ENCODE measurements around the gene USP50. TPM values are rescaled to one million over a fixed set of nuclear protein-coding genes. Genes with fewer than 3 reads are reported as not detected.

USP50 gene
- total RNA-seq, 1 donor from 2014 or later = 0.40 TPM

DNA sequence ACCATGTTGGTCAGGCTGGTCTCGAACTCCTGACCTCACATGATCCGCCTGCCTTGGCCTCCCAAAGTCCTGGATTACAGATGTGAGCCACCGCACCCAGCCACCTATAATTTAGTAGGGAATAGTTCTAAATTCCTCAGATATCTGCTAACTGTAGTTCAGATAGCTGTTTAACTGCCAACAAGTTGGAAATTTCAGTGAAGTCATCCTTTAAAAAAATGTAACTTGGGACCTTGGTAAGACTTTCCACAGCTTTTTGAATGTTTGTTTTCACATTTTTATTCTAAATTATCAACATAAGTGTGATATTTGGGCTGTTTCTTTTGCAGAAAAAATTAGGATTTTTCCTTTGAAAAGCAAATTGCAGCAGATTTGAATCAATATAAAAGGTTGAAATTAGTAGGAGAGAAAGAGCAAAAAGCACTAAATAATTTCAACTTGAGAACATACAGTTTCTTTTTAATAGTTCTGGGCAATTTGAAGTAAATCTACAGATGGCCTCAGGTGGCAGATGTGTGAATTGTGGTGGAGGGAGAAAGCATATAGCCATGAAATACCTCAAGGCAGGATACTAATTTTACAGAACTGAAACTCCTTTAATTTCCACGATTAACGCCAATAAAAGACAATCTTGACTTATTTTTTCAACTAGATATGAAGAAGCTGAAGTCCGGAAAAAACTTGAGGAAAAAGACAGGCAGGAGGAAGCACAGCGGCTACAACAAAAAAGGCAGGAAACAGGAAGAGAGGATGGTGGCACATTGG, 87.9 kb downstream of the USP50 start:
- no peaks in the 10 kb centered on the region for H3K27me3 Mint-ChIP-seq (ENCODE audit: low read depth)
- no peaks in the 10 kb centered on the region for H3K9me3 Mint-ChIP-seq
- peaks cover 17% of the 10 kb centered on the region for H3K36me3 Mint-ChIP-seq (ENCODE audit: low read depth)
- no peak for DNase-seq (ENCODE audit: low read depth, low spot score)
- TF ChIP-seq, protein P1, sequence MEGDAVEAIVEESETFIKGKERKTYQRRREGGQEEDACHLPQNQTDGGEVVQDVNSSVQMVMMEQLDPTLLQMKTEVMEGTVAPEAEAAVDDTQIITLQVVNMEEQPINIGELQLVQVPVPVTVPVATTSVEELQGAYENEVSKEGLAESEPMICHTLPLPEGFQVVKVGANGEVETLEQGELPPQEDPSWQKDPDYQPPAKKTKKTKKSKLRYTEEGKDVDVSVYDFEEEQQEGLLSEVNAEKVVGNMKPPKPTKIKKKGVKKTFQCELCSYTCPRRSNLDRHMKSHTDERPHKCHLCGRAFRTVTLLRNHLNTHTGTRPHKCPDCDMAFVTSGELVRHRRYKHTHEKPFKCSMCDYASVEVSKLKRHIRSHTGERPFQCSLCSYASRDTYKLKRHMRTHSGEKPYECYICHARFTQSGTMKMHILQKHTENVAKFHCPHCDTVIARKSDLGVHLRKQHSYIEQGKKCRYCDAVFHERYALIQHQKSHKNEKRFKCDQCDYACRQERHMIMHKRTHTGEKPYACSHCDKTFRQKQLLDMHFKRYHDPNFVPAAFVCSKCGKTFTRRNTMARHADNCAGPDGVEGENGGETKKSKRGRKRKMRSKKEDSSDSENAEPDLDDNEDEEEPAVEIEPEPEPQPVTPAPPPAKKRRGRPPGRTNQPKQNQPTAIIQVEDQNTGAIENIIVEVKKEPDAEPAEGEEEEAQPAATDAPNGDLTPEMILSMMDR (conservative IDR thresholded peaks at IDR 0.05) = no peak
- no peak overlapping the region for H3K4me3 Mint-ChIP-seq
- H3K4me1 Mint-ChIP-seq = no peaks in the 10 kb centered on the region
- H3K27ac Mint-ChIP-seq (ENCODE audit: unreplicated experiment) = no peak overlapping the region

DNA sequence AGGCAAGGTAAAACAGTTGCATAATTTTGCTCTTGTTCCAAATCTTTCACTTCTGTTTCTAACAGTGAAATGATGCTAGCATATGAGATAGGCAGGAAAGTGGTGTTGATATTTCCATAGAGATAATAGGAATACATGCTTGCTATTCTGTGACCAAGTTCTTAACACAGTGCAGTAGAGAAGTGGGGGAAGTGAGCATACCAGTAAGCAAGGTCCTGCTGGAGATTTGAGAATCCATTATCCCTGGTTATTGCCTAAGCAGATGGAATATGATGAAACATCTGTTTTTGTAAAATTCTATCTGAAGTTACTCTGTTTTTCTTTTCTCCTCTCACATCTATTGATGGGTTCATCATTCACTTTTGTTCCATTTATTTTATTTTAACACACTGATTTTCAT, 93.5 kb downstream of the USP50 start:
- peaks cover 14% of the 10 kb centered on the region for H3K36me3 Mint-ChIP-seq (ENCODE audit: low read depth)
- H3K27me3 Mint-ChIP-seq (ENCODE audit: low read depth) = no peaks in the 10 kb centered on the region

More for the DNA sequence above, 93.5 kb downstream of the USP50 start:
- H3K4me3 Mint-ChIP-seq = no peak overlapping the region
- DNase-seq (ENCODE audit: low read depth, low spot score) = no peak
- TF ChIP-seq, protein P1 (conservative IDR thresholded peaks at IDR 0.05) = no peak
- no peaks in the 10 kb centered on the region for H3K9me3 Mint-ChIP-seq
- no peaks in the 10 kb centered on the region for H3K4me1 Mint-ChIP-seq
- no peak overlapping the region for H3K27ac Mint-ChIP-seq (ENCODE audit: unreplicated experiment)

Other genes starting within 250 kb of the USP50 start
- gene GABPB1, start 191.5 kb downstream of the USP50 start, total RNA-seq = 35.0 and 37.8 TPM in 2 replicates
- 40.5 and 44.4 TPM in 2 replicates for gene USP8, start 122.3 kb downstream of the USP50 start, total RNA-seq
- gene TRPM7, start 140.1 kb upstream of the USP50 start, total RNA-seq = 33.6 and 34.8 TPM in 2 replicates
- 51.7 and 55.0 TPM in 2 replicates for gene SPPL2A, start 219.0 kb upstream of the USP50 start, total RNA-seq

Measured in neural crest cell (in vitro differentiated cells).